ENCODE results near the gene POLDIP2.
A peak's percentile ranks its signal among the peaks of the same experiment; 100 is the strongest.
"Not testable (repeated sequence)": the region's sequence is repeated elsewhere in the genome, so short reads cannot be mapped to it uniquely, and the experiment has no call there.

The POLDIP2 gene

DNA sequence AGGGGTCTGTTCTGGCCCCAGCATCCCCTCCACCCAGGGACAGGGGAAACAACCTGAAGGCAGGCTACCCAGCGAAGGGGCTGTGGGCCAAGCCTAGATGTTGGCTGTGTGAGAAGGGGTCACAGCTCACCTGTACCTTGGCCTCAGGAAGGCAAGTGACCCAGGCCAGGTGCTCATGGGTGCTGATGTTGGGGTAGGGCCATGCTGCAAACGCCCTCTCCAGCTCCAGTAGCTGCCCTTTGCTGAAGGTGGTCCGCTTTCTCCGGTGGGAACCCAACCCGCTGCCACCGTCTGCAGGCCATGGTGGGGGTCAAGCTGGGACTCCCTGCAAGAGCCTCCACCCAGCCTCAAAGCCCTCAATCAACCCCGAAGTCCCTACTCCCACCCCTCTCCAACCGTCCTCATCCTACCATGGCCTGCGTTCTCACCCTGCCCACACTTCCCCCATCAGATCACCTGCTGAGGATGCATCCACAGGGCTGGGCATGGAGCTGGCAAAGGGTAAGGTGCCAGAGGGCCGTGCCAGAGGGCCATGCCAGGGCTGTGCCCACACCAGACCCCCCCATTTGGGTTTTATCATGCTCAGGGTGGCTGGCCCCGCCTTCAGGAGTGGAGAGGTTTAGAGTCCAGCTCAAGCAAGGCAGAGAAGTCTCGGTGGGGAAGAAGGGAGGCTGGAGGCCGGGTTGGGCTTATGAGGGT is 7.5 kb upstream of the POLDIP2 start, which contains the start of gene SEBOX:
Gene SEBOX, minus strand, starts transcription at position 535 of the 699 bp plus-strand sequence. Its CDS starts 48 bp downstream, at position 487.
- no peak for DNase-seq

DNA sequence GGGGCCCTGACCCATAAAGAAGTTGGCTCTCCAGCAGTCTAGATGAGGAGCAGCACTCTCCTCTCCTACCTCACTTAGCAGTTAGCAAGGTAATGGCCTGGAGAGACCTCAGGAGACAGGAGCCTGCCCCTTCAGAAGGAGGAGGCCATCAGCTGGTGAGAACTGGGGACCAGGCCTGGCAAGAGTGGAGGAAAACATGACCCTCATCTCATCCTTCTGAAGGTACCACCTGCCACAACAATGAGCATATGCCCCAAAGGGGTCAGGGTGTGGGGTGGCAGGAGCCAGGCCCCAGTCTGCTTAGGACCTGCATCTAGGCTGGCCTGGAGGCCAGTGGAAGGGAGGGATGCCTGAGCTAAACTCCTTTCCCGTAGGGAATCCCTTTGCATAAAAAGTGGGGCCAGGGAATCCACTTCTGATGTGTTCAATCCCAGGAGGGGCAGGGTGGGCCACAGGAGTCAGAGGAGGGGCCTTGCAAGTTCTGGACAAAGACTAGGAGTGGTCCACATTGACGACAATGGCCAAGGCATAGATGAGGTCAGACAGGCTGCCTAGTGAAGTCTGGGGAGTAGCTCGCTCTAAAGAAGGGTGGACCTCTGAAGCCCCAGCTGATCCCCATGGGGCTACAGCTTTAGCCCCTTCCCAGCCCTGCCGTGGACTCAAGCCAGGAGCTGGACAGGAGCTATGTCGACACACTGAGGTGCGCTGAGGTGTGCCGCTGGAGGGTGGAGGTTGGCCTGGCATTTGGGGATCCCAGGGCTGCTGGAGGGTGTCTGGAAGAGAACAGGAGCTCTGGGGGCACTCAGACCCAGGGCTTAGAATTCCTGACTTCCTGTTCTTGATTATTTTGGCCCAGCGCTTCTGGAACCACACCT is 6.7 kb upstream of the POLDIP2 start:
- DNase-seq: no peak

DNA sequence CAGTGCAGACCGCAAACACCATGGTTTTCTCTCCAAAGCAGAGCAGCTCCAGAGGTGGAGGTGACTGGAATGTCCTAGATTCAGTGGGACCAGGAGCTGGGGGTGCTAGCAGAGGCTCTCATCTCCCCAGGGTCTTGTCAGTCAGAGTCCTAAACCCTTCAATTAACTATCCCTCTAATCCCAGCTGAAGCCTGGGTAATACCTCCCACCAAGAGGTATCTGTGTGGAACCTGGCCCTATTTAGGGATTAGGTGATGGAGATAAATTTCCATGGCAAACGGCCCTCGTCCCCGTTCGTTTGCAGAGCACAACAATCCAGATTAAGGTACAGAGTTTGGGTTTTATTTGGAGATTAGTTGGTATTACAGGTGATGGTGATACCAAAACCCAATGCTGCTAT is 5.9 kb upstream of the POLDIP2 start:
- no peak for DNase-seq

DNA sequence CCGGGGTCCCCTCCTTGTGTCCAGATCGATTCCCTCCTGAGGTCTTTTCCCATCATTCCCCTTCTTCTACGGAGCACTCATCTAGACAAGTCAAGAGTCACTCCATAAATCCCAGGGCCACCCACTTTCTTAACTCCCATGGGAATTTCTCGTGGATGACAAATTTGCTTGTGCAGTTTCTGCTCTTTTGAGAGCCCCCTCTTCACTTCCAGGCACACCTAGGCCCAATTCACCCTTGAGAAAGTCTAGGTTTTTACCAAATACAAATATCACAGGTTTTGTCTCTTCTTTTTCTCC is 522 bp upstream of the POLDIP2 start:
- DNase-seq: no peak

DNA sequence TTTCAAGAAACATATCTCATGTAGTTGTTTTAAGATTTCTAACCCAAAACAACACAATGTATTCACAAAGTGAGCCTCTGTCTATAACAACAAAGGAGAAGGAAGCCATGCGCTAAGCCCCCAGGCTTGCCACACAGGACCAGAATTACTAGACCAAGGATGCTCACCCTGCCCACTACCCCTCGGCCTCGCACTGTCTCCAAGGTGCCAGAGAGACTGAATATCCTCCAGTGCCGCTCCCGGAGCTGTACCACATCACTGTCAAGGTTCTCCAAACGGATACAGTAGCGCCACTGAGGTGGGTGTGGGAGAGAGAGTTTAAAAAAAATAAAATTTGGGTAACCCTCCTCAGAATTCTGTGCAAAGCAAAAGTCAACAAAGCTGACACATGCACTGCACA is 7.1 kb downstream of the POLDIP2 start:
- no peak for DNase-seq

DNA sequence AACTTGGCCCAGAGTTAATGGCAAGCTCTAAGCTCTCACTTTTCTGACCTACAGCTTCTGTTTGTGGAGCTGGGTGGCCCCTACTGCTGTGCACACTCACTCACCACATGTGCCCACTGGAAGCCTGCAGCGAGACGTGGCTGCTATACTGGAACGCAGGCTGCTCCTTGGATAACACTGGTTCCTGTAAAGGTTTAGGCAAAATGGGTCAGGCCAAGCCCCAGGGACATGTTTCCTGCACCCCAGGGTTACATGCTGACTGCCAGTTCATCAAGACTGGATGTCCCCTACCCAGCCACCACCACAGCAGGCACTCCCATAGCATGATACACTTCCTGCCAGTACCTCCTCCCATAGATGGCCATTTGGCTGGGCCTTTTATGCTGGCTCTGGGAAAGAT is 8.3 kb downstream of the POLDIP2 start:
- no peak for DNase-seq

DNA sequence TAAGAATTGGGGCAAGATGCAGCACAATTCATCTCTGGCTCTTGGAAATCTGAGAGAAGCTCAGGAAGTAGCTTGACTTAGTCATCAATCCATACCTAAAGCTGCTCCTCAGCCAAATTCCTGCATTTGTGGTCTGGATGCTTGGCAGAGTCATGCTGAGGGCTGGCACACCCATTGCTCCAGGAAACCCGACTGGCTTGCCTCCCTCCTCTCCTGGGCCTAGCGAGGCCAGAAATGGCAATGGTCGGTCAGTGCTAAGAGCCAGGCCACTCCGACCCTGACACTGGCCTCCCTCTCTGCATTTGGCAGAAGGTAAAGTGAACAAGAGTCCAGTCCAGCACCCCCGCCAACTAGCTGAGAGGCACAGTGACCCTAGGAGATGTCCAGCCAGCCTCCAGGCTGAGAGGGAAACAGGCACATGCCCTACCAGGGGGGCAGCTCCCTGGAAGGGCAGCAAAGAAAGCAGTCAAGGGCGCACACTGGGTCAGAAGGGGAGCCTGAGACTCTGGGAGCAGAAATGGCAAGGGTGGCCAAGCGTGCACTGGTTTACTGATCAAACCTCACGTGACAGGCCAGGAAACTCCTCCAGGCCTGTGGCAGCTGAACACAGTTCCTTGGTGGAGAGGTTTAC is 10.0 kb downstream of the POLDIP2 start:
- DNase-seq: no peak

DNA sequence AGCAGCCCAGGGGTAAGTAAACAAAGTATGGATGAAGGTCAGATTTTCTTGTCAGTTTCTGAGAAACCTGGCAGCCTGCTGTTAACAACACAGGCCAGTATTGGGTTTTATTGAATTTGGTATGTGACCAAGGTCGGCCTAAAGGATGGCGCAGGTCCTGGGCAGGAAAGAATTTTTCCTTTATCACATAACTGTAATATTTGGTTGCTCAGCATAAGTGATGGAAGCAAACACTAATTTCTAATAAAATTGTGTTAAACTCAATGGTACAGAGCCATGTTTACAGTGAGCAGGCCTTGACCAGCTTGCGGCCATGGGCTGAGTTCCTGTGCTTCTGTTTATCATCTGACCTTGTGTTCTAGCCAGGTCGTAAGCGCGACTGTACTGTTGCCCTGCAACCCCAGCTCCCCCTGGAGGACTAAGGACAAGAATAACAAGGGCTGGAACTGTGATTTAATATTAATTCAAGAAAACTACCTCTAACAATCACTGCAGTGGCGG is 10.5 kb downstream of the POLDIP2 start:
- DNase-seq: no peak

DNA sequence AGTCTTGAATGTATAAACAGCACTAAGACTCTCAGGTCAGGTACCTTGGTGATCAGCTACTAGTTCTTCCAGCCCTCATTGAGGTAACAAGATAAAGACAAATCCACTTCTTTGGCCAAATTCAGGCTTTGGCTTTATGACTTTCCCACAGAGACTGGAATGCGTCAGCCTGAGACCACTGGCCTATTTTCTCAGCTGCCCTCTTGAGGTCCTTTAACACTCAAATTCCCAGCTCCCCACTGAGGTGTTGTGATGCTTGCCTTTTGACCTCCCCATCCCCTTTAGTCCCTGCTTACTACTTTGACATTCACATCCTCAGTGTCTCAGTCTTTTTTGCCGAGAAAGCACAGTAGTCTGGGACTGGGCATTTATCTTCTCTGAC is 11.1 kb downstream of the POLDIP2 start:
- DNase-seq: no peak

DNA sequence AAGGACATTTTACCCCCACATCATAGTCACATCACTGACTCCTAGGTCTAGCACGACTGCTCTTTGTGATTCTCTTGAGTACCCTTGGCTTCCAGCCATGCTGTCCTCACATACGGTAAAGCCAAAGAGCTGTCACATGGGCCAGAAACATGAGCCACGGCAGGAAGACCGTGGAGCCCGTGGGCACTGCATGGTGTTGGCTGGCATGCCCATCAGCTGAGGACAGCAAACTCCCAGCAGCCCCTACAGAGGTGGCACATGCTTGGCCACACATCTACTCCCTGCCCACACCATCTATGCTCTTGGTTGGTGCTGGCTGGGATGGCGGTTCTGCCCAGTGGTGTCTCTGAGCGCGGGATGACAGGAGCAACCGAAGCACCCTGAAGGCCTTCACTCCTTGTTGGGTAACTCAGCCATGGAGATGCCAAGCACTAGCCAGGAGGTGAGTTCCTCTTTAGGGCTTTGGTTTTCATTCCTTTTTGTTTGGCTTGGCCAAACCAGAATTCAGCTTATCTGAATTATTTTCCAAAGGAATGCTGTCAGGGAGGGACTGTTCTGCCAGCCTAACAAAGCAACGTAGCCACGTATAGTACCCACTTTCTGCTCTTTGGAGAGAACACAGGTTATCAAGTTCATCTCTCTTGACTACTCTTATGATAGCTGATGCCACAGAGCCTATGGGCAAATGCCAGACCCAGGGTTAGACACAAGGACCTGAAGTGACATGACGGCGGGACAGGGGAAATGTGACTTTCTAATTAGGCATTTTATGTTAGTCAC is 11.7 kb downstream of the POLDIP2 start:
- DNase-seq: peak; percentile 68

DNA sequence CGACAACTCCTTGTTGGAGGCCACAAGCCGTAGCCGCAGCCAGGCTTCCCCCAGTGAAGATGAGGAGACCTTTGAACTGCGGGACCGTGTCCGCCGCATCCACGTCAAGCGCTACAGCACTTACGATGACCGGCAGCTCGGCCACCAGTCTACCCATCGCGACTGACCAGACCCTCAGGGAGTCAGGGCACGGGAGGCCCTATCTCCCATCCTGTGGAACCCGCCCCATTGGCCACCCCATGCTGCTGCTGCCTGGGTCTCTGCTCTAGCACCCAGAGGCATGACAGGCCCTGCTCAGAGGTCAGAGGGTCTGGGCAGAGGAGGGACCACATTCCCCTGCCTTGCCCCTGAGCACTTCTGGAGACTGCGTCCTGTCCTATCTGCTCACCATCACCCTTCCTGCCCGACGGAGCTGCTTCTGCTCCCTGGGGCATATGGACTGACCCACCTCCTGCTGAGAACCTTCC is 12.9 kb downstream of the POLDIP2 start:
- no peak for DNase-seq

DNA sequence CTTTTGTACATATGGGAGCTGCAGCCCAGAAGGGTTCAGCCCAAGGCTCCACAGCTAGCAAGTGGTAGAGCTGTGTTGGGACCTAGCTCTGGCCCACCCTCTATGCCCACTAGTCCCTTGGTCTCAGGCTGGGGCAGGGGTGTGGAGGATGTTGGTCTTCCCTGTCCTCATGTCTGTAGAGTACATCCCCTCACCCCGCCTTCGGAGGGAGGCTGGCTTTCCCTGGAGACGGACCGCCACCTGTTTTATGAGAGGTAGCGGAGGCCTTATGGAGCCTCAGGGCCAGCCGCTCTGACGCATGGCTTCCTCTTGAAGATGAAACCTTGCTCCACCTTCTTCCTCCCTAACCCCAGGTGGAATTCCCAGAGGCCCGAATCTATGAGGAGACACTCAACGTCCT is 13.3 kb downstream of the POLDIP2 start:
- no peak for DNase-seq

DNA sequence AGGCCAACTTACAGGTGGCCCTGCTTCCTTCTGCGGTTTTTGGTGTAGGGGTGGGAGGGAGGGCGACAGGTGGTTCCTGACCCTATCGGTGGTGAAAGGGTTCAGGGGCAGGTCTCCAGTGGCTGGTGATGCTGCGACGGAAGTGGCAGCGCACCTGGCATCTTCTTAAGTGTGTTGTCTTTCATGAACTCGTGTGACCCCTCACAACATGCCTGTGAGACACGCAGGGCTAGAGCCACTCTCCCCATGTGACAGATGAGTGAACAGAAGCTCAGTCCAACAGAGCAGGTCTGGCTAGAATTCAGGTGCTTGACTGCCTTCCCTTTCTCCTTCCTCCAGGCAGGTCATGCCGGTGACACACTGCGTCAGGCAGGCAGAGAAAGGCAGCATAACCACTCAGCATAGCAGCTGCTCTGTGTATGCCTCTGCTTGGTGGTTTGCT is 13.8 kb downstream of the POLDIP2 start:
- DNase-seq: peak; percentile 52

DNA sequence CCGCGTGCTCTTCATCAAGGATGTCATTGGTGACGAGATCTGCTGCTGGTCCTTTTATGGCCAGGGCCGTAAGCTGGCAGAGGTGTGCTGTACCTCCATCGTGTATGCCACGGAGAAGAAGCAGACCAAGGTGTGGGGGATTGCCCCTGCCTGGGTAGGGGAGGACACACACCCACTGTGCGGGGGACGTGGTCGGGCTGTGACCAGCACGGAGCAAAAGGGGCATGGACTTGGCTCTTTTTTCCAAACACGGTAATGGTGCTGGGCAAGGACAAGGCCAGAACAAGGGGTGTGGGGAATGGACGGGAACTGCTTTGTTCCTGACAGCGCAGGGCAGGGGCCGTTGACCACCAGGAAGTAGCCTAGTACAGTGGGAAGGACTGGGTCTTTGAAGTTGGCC is 15.0 kb downstream of the POLDIP2 start:
- DNase-seq: no peak

DNA sequence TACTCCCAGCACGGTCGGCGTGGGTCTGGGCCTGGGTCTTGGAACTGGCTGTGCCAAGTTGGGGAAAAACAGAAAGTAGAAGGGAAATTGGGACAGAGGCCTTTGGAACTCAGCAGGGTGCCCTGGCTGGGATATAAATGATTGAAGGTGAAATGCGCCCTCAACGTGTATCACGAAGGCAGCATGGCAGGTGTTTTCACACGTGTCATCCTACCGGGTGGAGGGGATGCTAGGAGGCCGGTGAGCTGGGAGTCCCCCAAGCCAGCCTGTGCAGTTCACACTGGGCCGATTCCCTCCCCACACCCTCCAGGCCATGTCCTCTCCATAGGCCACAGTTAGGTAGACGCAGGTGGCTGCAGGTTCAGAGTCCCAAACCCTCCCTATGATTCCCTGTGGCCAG is 15.8 kb downstream of the POLDIP2 start:
- no peak for DNase-seq

DNA sequence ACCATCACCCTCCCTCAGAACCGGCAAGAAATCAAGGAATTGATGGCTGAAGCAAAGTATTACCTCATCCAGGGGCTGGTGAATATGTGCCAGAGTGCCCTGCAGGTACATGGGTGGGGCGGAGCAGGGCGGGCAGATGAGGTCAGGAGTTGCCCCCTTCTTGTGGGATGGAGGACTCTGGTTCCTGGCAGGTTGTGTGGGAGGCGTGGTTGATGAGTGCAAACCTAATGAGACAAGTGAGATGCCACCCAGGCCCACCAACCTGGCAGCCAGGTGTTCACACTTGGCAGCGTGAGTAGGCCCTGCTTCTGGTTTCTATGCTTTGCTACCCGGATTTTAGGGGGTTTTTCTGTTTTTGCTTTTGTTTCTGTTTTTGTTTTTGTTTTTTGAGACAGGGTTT is 17.0 kb downstream of the POLDIP2 start:
- DNase-seq: no peak

DNA sequence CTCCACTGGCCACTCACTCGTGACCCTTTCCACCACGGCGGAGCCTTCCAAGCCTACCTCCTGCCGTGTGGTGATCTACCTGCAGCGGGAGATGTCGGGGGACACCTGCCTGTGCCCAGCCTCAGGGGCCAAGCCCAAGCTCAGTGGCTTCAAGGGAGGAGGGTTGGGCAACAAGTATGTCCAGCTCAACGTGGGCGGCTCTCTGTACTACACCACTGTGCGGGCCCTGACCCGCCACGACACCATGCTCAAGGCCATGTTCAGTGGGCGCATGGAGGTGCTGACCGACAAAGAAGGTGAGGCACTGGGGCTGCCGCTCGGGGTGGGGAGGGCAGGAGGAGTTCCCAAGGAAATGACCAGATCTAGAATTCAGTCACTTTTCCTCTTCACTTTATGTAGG is 17.9 kb downstream of the POLDIP2 start:
- no peak for DNase-seq

DNA sequence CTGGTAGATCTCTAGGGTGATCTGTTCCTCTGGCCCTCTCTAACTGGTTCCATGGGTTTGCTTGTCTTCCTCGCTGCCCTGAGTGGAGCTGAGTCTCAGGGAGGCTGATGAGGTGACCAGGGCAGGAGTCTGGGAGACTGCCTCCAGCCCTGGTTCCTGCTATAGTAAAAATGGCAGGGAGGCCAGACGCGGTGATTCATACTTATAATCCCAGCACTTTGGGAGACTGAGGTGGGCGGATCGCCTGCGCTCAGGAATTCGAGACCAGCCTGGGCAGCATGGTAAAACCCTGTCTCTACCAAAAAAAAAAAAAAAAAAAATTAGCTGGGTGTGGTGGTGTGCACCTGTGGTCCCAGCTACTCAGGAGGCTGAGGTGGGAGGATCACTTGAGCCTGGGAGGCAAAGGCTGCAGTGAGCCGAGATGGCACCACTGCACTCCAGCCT is 18.5 kb downstream of the POLDIP2 start:
- not testable (repeated sequence) for DNase-seq

DNA sequence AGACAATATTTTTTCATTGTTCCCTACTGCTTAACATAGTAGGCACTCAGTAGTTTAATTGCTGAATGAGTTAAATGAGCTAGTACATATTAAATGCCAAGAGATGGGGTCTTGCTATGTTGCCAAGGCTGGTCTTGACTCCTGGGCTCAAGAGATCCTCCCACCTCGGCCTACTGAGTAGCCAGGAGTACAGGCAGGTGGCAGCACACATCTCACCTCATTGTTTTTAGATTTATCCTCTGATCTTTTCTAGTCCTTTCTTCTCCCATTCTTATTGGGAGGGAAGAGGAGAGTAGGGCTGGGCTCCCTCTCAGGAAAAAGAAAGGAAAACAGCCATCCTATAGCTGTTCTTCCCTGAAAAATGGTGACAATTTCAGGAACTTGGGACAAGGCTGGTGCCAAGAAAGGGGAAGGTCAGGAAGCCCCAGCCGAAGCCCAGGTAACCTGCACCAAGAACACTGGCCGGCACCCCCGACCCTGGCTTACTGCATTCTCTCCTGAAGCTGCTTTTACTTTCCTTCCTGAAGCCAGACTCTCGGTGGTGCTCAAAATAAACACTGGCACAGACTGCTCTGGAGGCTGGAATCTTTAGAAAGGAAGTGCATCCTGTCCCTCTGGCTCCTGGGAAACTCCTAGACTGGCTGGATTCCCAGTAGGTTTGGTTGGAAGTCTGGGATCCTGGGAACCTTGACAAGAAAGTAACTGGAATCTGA is 19.1 kb downstream of the POLDIP2 start:
- no peak for DNase-seq

DNA sequence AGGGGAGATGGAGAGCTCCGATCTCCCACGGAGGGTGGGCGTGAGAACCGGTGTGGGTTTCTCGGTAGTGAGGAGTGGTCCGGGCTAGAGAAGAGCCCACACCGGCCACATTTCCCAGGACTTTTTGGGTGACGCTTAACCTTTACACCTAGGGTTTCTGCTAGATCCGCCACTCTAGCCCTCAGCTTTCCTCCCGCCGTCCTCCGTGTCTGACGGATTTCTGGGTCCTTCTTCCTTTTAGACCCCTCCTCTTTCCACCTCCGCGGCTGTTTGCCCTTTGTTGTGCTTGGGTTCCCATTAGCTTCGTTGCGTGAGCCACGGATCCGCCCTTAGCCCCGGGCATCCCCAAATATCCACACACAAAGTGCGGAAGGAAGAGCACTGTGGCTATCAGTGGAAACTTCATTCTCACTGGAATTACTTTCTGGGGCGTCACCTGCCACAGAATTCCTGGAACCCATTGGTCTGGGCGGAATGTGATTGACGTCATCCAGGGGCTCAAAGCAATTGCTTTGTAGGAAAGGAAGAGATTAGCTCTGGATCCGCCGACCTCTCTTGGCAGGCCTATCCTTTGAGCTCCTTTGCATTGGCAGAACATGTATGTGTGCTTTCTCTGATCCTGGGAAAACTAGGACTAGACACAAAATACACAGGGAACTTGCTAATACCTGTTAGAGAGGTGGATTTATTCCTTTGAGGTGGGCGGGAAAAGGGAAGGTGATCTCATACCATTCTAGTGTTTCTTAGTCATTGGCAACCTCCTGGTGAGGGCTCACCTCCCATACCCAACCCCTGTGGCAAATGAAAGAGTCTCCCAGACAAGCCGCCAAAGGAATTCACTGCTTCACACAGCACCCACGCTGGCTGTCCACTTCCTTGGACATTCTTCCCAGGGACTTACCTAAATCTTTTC is 21.1 kb downstream of the POLDIP2 start:
- DNase-seq: peak; percentile 4
